Upper lobe of left lung (tissue), 6 donors: ENCODE results near the gene SYNRG. TPM values are rescaled to one million over a fixed set of nuclear protein-coding genes. Genes with fewer than 3 reads are reported as not detected.

Source experiments
- ATAC-seq, 2 donors: fragments of 200-7000 bp; cut with Tn5 transposase; one replicate each; pipeline ENCODE4 v1.9.1; 2022; ENCODE audit warnings: mild to moderate bottlenecking in 2 of 2, moderate library complexity in 2 of 2; ENCODE audit not compliant: low FRiP score in 2 of 2
- DNase-seq, 2 donors: peaks; one replicate each; pipeline ENCODE4 v3.0.0-alpha.2; 2019 to 2020
- H3K27ac ChIP-seq, 4 donors: fragments of 200-600 bp; sonication (generic); one replicate each; pipeline ENCODE4 v1.5.1; 2016 to 2019
- H3K27me3 ChIP-seq, 4 donors: fragments of 200-600 bp; sonication (generic); one replicate each; pipeline ENCODE4 v1.5.1; 2017 to 2019
- H3K36me3 ChIP-seq, 4 donors: fragments of 200-600 bp; sonication (generic); one replicate each; pipeline ENCODE4 v1.5.1; 2016 to 2019
- H3K4me1 ChIP-seq, 4 donors: fragments of 200-600 bp; sonication (generic); one replicate each; pipeline ENCODE4 v1.5.1; 2018 to 2019
- H3K4me3 ChIP-seq, 4 donors: fragments of 200-600 bp; sonication (generic); one replicate each; pipeline ENCODE4 v1.5.1; 2017 to 2019; ENCODE audit warnings: mild to moderate bottlenecking in 2 of 4, moderate library complexity in 1 of 4
- H3K9me3 ChIP-seq, 4 donors: fragments of 200-600 bp; sonication (generic); one replicate each; pipeline ENCODE4 v1.5.1; 2018 to 2019
- EP300 ChIP-seq, 4 donors: sonication (generic); formaldehyde crosslinking; IDR thresholded peaks; one replicate each; pipeline ENCODE4 v1.5.1; 2017; ENCODE audit warnings: antibody characterized with exemption in 4 of 4, control low read depth in 2 of 4
- POLR2A ChIP-seq, 4 donors: fragments of 450-650 bp; IDR thresholded peaks; one replicate each; pipeline ENCODE4 v1.5.1; 2016 to 2017; ENCODE audit warnings: antibody characterized with exemption in 4 of 4, mild to moderate bottlenecking in 2 of 4
- POLR2AphosphoS5 ChIP-seq, 2 donors: sonication (generic); formaldehyde crosslinking; IDR thresholded peaks; one replicate each; pipeline ENCODE4 v1.5.1; 2017; ENCODE audit warnings: antibody characterized with exemption in 2 of 2
- WGBS, 2 donors: methylation state at CpG; one replicate each; pipeline ENCODE4 v1.1.5; 2017 to 2018; 5-methylcytosine and 5-hydroxymethylcytosine counted together
- total RNA-seq, 6 donors: library from RNA; depleted of rRNA in 4 of 6; stranded (reverse); fragments of >200 nt in 4 of 6; gene quantifications; one replicate each; pipeline versions ENCODE4 v1.1.0 to v1.2.1, GENCODE V29; 2016 to 2021
- TF ChIP-seq, protein P1 (sequence below), 6 experiments: fragments of 450-650 bp in 4 of 6; fragments of 200-600 bp in 2 of 6; sonication (generic) in 2 of 6; IDR thresholded peaks; one replicate each; pipeline ENCODE4 v1.5.1; 2016 to 2019; ENCODE audit warnings: antibody characterized with exemption in 6 of 6
- donor health status: DM: no; HTN: no; CAD: no; lungs with moderate emphysema.
- donor health status: DM: no; HTN: yes; CAD: no; lungs with severe emphysema.

The SYNRG gene
- total RNA-seq, 6 donors from 2014 or later: 25.2 to 58.7 (median 43.8) TPM

DNA sequence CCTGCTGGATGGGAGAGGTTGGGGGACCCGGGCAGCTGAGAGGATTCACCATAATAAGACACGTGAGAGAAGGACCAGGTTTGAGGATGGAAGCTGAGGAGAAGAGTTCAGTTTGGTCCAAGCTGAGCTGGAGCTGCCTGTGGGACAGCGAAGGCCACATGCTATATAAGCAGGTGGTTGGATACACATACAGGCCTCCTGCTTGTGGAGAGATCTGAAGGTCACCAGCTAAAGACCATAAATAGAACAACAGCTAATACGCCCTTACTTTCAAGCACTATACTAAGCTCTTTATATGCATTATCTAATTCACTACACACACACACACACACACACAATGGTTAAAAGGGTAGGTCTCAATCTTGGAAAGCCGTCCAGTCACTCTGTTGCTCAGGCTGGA, 87.4 kb downstream of the SYNRG start:
- Histone ChIP-seq H3K36me3 (peaks cover 9 to 82% (median 49%) of the 10 kb centered on the region in 4 donors), H3K4me3 (no peak overlapping the region), H3K9me3 (no peaks in the 10 kb centered on the region), H3K27ac (no peak overlapping the region), H3K27me3 (no peaks in the 10 kb centered on the region), H3K4me1 (no peaks in the 10 kb centered on the region)
- no peak for ATAC-seq
- no peak for DNase-seq
- WGBS, 2 donors: 92% methylated on average over 5 of the region's 5 CpGs
- TF ChIP-seq POLR2AphosphoS5 (IDR thresholded peaks at IDR 0.05) (no peak), POLR2A (IDR thresholded peaks at IDR 0.05) (no peak), EP300 (IDR thresholded peaks at IDR 0.05) (no peak)
- TF ChIP-seq, protein P1, sequence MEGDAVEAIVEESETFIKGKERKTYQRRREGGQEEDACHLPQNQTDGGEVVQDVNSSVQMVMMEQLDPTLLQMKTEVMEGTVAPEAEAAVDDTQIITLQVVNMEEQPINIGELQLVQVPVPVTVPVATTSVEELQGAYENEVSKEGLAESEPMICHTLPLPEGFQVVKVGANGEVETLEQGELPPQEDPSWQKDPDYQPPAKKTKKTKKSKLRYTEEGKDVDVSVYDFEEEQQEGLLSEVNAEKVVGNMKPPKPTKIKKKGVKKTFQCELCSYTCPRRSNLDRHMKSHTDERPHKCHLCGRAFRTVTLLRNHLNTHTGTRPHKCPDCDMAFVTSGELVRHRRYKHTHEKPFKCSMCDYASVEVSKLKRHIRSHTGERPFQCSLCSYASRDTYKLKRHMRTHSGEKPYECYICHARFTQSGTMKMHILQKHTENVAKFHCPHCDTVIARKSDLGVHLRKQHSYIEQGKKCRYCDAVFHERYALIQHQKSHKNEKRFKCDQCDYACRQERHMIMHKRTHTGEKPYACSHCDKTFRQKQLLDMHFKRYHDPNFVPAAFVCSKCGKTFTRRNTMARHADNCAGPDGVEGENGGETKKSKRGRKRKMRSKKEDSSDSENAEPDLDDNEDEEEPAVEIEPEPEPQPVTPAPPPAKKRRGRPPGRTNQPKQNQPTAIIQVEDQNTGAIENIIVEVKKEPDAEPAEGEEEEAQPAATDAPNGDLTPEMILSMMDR (IDR thresholded peaks at IDR 0.05): no peak

DNA sequence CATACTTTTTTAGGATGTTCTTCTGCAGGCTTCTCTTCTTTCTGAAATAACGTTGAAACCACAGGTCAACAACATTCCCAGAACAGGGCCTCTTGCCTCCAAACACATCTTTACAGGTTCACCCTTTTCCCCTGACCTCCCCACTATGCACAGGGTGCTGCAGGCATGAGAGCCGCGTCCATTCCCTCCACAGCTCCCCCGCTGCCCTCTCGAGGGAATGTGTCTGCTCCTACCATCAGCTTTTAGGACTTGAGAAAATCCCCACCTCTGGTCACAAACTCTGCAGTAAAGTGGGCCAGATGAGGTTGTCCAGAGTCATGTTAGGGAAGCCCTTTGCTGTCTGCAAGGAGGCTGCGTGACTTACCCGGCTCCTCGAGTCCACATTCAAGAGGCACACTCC, 89.0 kb downstream of the SYNRG start:
- DNase-seq (no peak), ATAC-seq (no peak)
- 89 to 95% methylated on average over 8 of the region's 8 CpGs for WGBS, 2 donors
- no peaks in the 10 kb centered on the region for H3K27me3 ChIP-seq
- H3K36me3 ChIP-seq: peaks cover 9 to 82% (median 53%) of the 10 kb centered on the region in 4 donors
- no peaks in the 10 kb centered on the region for H3K9me3 ChIP-seq
- TF ChIP-seq, protein P1 (IDR thresholded peaks at IDR 0.05): no peak
- TF ChIP-seq EP300 (IDR thresholded peaks at IDR 0.05) (no peak), POLR2AphosphoS5 (IDR thresholded peaks at IDR 0.05) (no peak), POLR2A (IDR thresholded peaks at IDR 0.05) (no peak)
- no peak overlapping the region for H3K4me3 ChIP-seq
- no peaks in the 10 kb centered on the region for H3K4me1 ChIP-seq
- no peak overlapping the region for H3K27ac ChIP-seq

DNA sequence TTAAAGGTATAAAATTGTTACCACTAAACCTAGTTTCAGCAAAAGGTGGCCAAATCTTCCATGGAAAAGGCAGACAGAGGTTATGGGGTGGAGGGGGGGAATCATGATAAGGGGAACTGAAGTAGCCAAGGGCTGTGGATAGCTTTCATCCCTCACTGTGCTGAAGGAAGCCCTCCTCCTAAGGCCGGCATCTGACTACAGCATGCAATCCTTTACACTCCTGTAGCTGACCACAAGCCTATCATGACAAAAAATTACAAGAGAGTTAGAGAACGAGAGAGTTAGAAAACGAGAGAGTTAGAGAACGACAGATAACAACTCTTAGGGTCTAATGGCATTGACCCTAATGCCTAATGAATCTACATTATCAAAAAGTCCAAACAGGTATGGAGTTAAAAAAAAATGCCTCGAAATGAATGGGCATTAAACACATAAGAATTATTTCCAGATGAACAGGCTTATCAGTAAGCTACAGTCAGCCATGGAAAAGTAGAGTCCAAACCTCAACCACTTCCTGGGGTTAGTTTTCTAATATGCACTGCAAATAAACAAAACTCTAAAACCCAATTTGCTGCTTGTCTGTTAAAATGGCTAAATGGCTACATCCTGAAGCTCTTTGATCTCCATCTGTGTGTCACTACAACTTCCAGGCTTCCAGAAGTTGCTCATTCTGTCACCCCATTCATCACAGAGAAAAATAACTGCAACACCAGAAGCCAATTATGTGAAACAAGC, 89.8 kb downstream of the SYNRG start:
- no peak overlapping the region for H3K4me3 ChIP-seq
- DNase-seq (no peak), ATAC-seq (no peak)
- 74 to 79% methylated on average over 5 of the region's 5 CpGs for WGBS, 2 donors
- H3K27me3 ChIP-seq: no peaks in the 10 kb centered on the region
- no peak overlapping the region for H3K27ac ChIP-seq
- H3K36me3 ChIP-seq: peaks cover 9 to 89% (median 53%) of the 10 kb centered on the region in 4 donors
- no peaks in the 10 kb centered on the region for H3K9me3 ChIP-seq
- no peaks in the 10 kb centered on the region for H3K4me1 ChIP-seq
- TF ChIP-seq POLR2AphosphoS5 (IDR thresholded peaks at IDR 0.05) (no peak), EP300 (IDR thresholded peaks at IDR 0.05) (no peak), POLR2A (IDR thresholded peaks at IDR 0.05) (no peak)

DNA sequence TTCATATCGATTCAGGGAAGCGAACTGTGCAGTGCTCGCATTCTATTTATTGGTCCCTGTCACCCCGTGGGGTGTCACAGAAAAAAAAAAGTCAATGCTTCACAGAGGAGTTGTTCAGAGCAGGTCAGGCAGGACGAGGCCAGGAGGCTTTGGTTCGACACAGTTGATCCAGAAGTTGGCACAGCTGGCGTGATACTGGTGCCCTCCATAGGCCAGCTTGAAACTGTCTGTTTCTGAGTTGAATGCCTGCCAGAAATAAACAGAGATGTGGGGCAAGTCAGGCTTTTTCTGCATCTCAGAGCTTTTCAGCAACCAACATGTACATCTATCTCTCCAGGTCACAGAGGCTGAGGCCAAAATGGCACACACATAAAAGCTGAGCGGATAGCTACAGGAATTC, 90.4 kb downstream of the SYNRG start:
- H3K36me3 ChIP-seq: peaks cover 9 to 86% (median 50%) of the 10 kb centered on the region in 4 donors
- TF ChIP-seq POLR2AphosphoS5 (IDR thresholded peaks at IDR 0.05) (no peak), POLR2A (IDR thresholded peaks at IDR 0.05) (no peak), EP300 (IDR thresholded peaks at IDR 0.05) (no peak)
- TF ChIP-seq, protein P1 (IDR thresholded peaks at IDR 0.05): no peak
- no peaks in the 10 kb centered on the region for H3K27me3 ChIP-seq
- DNase-seq: no peak
- no peaks in the 10 kb centered on the region for H3K9me3 ChIP-seq
- no peak overlapping the region for H3K27ac ChIP-seq
- 79 to 83% methylated on average over 8 of the region's 8 CpGs for WGBS, 2 donors
- H3K4me3 ChIP-seq: no peak overlapping the region
- ATAC-seq: no peak
- H3K4me1 ChIP-seq: no peaks in the 10 kb centered on the region

DNA sequence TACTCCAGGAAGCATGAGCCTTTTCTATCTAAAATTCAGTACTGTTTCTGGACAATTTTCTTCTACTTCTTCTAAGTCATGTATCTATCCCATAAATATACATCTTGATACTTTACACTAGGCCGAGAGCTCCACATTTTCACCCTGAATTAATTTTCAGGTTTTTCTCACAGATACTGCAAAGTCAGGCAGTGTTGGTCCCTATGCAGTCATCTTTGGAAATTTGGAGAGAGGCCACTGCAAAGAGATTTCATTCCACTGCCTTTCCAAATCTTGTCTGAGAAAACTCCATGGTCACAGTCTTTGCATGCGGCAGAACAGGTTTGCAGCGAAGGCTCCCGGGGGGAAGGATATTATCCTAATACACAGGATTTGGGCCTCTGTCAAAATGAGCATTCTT, 91.3 kb downstream of the SYNRG start:
- no peaks in the 10 kb centered on the region for H3K4me1 ChIP-seq
- TF ChIP-seq, protein P1 (IDR thresholded peaks at IDR 0.05): no peak
- no peak for TF ChIP-seq EP300 (IDR thresholded peaks at IDR 0.05)
- no peak for TF ChIP-seq POLR2AphosphoS5 (IDR thresholded peaks at IDR 0.05)
- no peak for TF ChIP-seq POLR2A (IDR thresholded peaks at IDR 0.05)
- ATAC-seq: no peak
- WGBS, 2 donors: 87 to 94% methylated on average over 4 of the region's 4 CpGs
- H3K9me3 ChIP-seq: no peaks in the 10 kb centered on the region
- H3K27ac ChIP-seq: no peak overlapping the region
- no peaks in the 10 kb centered on the region for H3K27me3 ChIP-seq
- peaks cover 9 to 87% (median 51%) of the 10 kb centered on the region in 4 donors for H3K36me3 ChIP-seq
- no peak overlapping the region for H3K4me3 ChIP-seq
- DNase-seq: no peak
